ENCODE results near the gene SLC10A6. TPM values are rescaled to one million over a fixed set of nuclear protein-coding genes. Genes with fewer than 3 reads are reported as not detected.
"Not testable (repeated sequence)": the region's sequence is repeated elsewhere in the genome, so short reads cannot be mapped to it uniquely, and the experiment has no call there.

The SLC10A6 gene
- total RNA-seq, 2 experiments from 2014 or later = not detected

DNA sequence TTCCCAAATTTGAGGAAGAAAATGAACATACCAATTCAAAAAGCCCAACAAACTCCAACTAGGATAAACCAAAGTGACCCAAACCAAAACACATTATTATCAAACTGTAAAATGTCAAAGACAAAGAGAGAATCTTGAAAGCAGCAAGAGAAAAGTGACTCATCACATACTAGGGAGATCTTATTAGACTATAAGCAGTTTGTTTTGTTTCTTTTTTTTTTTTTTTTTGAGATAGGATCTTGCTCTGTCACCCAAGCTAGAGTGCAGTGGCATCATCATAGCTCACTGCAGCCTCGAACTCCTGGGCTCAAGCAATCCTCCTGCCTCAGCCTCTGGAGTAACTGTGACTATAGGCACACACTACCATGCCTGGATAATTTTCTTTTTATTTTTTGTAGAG, 30.5 kb upstream of the SLC10A6 start:
- Mint-ChIP-seq H3K4me3 (no peak overlapping the region), H3K27me3 (no peaks in the 10 kb centered on the region), H3K27ac (no peak overlapping the region), H3K4me1 (ENCODE audit: low read depth) (no peaks in the 10 kb centered on the region), H3K9me3 (peaks cover 11% of the 10 kb centered on the region), H3K36me3 (ENCODE audit: low read depth) (peaks cover 5% of the 10 kb centered on the region)
- TF ChIP-seq, protein P1, sequence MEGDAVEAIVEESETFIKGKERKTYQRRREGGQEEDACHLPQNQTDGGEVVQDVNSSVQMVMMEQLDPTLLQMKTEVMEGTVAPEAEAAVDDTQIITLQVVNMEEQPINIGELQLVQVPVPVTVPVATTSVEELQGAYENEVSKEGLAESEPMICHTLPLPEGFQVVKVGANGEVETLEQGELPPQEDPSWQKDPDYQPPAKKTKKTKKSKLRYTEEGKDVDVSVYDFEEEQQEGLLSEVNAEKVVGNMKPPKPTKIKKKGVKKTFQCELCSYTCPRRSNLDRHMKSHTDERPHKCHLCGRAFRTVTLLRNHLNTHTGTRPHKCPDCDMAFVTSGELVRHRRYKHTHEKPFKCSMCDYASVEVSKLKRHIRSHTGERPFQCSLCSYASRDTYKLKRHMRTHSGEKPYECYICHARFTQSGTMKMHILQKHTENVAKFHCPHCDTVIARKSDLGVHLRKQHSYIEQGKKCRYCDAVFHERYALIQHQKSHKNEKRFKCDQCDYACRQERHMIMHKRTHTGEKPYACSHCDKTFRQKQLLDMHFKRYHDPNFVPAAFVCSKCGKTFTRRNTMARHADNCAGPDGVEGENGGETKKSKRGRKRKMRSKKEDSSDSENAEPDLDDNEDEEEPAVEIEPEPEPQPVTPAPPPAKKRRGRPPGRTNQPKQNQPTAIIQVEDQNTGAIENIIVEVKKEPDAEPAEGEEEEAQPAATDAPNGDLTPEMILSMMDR (IDR thresholded peaks at IDR 0.05) = no peak
- CTCF ChIA-PET = no interaction called here
- Histone ChIP-seq H3K4me1 (ENCODE audit: insufficient read depth, low read length) (no peaks in the 10 kb centered on the region), H3K4me3 (ENCODE audit: low read length) (no peak overlapping the region), H3K36me3 (ENCODE audit: insufficient read depth, low read length) (no peaks in the 10 kb centered on the region), H3K9me3 (ENCODE audit: control insufficient read depth in 1 of 2, insufficient read depth in 1 of 2, low read length in 2 of 2) (peaks cover 11 to 18% of the 10 kb centered on the region in 2 experiments), H3K27ac (ENCODE audit: low read depth in 1 of 2, low read length in 2 of 2) (no peak overlapping the region), H3K27me3 (ENCODE audit: control insufficient read depth in 1 of 2, insufficient read depth in 2 of 2, low read length in 2 of 2) (no peaks in the 10 kb centered on the region)
- ATAC-seq (ENCODE audit: poor library complexity) (no peak), DNase-seq (no peak)
- POLR2A ChIA-PET = no interaction called here
- intact Hi-C loops (cut with DNase I, micrococcal nuclease) = no loop called here

DNA sequence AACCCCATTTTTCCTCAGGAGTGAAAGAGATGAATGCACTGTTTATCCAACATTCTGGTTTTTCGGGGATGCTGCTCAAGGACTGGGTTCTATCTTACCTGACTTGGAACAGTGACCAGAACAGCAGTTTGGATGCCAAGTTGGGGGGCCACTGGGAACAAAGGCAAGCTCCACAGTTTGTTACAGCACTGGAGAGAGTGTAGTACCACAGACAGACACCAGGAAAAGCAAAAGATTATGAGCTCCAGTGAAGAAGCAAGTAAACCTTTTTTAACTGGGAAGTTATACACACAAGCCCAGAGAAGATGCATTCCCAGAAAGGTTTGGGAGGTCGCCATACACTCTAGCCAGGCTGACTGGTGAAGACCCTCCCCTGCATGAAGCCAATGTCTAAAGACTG, 29.5 kb upstream of the SLC10A6 start:
- H3K36me3 Mint-ChIP-seq (ENCODE audit: low read depth) = peaks cover 5% of the 10 kb centered on the region
- Histone ChIP-seq H3K27ac (ENCODE audit: low read depth in 1 of 2, low read length in 2 of 2) (no peak overlapping the region), H3K4me1 (ENCODE audit: insufficient read depth, low read length) (no peaks in the 10 kb centered on the region), H3K9me3 (ENCODE audit: control insufficient read depth in 1 of 2, insufficient read depth in 1 of 2, low read length in 2 of 2) (peaks cover 11 to 18% of the 10 kb centered on the region in 2 experiments), H3K4me3 (ENCODE audit: low read length) (no peak overlapping the region), H3K36me3 (ENCODE audit: insufficient read depth, low read length) (no peaks in the 10 kb centered on the region), H3K27me3 (ENCODE audit: control insufficient read depth in 1 of 2, insufficient read depth in 2 of 2, low read length in 2 of 2) (no peaks in the 10 kb centered on the region)
- no peaks in the 10 kb centered on the region for H3K27me3 Mint-ChIP-seq
- ChIA-PET POLR2A (no interaction called here), CTCF (no interaction called here)
- ATAC-seq (ENCODE audit: poor library complexity) = no peak
- no peak overlapping the region for H3K4me3 Mint-ChIP-seq
- no peak for DNase-seq
- intact Hi-C loops (cut with DNase I, micrococcal nuclease) = no loop called here
- TF ChIP-seq, protein P1 (IDR thresholded peaks at IDR 0.05) = no peak
- peaks cover 11% of the 10 kb centered on the region for H3K9me3 Mint-ChIP-seq
- H3K27ac Mint-ChIP-seq = no peak overlapping the region
- H3K4me1 Mint-ChIP-seq (ENCODE audit: low read depth) = no peaks in the 10 kb centered on the region

DNA sequence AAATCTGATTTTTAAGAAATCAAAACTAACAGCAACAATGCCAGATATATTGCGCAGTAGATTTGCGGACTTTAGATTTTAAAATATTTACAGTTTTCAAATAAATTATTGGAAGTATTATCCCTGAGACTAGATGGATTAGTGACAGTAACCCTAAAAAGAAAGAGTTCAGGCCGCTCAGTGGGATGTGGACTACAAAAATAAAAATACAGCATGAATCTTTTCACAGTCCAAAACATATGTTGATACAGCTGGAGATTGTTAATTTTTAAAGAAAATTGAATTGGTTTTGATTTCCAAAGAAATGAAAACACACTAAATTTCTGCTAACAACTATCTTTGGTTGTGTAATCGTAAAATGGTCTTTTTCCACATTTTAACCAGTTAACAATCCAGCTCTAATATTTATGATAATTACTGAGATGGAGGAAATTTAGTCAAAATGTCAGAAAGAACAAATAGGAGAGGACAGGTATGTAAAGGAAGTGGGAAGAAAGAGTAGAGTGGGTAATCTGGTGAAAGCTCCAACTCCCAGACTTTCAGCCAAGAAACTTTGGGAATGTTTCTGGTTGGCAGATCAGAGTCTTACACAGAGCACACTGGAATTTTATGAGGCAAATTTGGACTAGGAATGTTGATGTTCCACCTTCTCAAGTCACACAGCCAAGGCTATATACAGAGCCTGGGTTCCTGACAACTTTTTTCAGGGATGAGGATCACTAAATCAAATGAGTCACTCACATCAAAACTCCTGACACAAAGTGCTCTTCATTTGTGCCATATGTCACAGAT, 27.9 kb upstream of the SLC10A6 start:
- DNase-seq = no peak
- H3K9me3 ChIP-seq (ENCODE audit: control insufficient read depth in 1 of 2, insufficient read depth in 1 of 2, low read length in 2 of 2) = peaks cover 11 to 18% of the 10 kb centered on the region in 2 experiments
- intact Hi-C loops (cut with DNase I, micrococcal nuclease) = no loop called here
- Mint-ChIP-seq H3K9me3 (peaks cover 11% of the 10 kb centered on the region), H3K27me3 (no peaks in the 10 kb centered on the region), H3K4me1 (ENCODE audit: low read depth) (no peaks in the 10 kb centered on the region), H3K36me3 (ENCODE audit: low read depth) (peaks cover 5% of the 10 kb centered on the region), H3K27ac (no peak overlapping the region), H3K4me3 (no peak overlapping the region)
- H3K27ac ChIP-seq (ENCODE audit: low read depth in 1 of 2, low read length in 2 of 2) = no peak overlapping the region
- TF ChIP-seq, protein P1 (IDR thresholded peaks at IDR 0.05) = no peak
- H3K36me3 ChIP-seq (ENCODE audit: insufficient read depth, low read length) = no peaks in the 10 kb centered on the region
- no peaks in the 10 kb centered on the region for H3K4me1 ChIP-seq (ENCODE audit: insufficient read depth, low read length)
- no peaks in the 10 kb centered on the region for H3K27me3 ChIP-seq (ENCODE audit: control insufficient read depth in 1 of 2, insufficient read depth in 2 of 2, low read length in 2 of 2)
- ChIA-PET POLR2A (no interaction called here), CTCF (no interaction called here)
- no peak overlapping the region for H3K4me3 ChIP-seq (ENCODE audit: low read length)
- ATAC-seq (ENCODE audit: poor library complexity) = no peak

DNA sequence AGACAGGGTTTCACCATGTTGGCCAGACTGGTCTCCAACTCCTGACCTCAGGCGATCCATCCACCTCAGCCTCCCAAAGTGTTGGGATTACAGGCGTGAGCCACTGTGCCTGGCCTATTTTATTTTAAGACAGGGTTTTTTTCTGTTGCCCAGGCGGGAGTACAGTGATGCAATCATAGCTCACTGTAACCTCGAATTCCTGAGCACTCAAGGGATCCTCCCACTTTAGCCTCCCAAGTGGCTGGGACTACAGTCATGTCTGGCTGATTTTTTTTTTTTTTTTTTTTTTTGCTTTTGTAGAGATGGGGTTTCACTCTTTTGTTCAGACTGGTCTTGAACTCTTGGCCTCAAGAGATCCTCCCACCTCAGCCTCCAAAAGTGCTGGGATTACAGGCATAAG, 26.3 kb upstream of the SLC10A6 start:
- H3K27me3 Mint-ChIP-seq; H3K4me3 Mint-ChIP-seq; H3K27ac Mint-ChIP-seq; H3K4me3 ChIP-seq (ENCODE audit: low read length); H3K27me3 ChIP-seq (ENCODE audit: control insufficient read depth in 1 of 2, insufficient read depth in 2 of 2, low read length in 2 of 2); intact Hi-C loops (cut with DNase I, micrococcal nuclease); H3K36me3 ChIP-seq (ENCODE audit: insufficient read depth, low read length); DNase-seq; ATAC-seq (ENCODE audit: poor library complexity); POLR2A ChIA-PET; CTCF ChIA-PET; H3K4me1 ChIP-seq (ENCODE audit: insufficient read depth, low read length); H3K27ac ChIP-seq (ENCODE audit: low read depth in 1 of 2, low read length in 2 of 2); H3K36me3 Mint-ChIP-seq (ENCODE audit: low read depth); H3K4me1 Mint-ChIP-seq (ENCODE audit: low read depth): not testable (repeated sequence)
- peaks cover 11% of the 10 kb centered on the region for H3K9me3 Mint-ChIP-seq
- H3K9me3 ChIP-seq (ENCODE audit: control insufficient read depth in 1 of 2, insufficient read depth in 1 of 2, low read length in 2 of 2) = peaks cover 11 to 14% of the 10 kb centered on the region in 2 experiments
